ENCODE measurements around the gene PPFIA4.

DNA sequence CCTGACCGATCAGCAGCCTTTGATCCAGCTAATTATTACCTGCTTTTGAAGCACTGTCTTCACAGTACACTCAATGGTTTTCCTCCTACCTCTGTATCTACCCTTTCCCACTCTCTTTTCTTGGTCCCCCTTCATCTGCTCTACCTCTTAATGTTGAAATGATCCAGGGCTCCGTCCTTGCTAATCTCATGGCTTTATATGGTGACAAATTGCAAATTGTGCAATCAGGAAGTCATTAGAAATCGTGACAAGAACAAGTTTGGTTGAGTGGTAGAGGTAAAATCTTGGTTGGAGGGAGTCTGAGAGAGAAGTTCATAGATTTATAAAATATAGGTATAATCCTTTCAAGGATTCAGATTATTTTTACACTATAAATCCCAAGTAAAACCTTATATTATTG is 49.7 kb upstream of the PPFIA4 start:
- TF ChIP-seq, protein P1, sequence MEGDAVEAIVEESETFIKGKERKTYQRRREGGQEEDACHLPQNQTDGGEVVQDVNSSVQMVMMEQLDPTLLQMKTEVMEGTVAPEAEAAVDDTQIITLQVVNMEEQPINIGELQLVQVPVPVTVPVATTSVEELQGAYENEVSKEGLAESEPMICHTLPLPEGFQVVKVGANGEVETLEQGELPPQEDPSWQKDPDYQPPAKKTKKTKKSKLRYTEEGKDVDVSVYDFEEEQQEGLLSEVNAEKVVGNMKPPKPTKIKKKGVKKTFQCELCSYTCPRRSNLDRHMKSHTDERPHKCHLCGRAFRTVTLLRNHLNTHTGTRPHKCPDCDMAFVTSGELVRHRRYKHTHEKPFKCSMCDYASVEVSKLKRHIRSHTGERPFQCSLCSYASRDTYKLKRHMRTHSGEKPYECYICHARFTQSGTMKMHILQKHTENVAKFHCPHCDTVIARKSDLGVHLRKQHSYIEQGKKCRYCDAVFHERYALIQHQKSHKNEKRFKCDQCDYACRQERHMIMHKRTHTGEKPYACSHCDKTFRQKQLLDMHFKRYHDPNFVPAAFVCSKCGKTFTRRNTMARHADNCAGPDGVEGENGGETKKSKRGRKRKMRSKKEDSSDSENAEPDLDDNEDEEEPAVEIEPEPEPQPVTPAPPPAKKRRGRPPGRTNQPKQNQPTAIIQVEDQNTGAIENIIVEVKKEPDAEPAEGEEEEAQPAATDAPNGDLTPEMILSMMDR (optimal IDR thresholded peaks at IDR 0.05 in 1 of 3, IDR thresholded peaks at IDR 0.05 in 1 of 3, conservative IDR thresholded peaks at IDR 0.05 in 1 of 3; ENCODE audit: extremely low read depth in 1 of 3, insufficient read depth in 2 of 3, low read length in 3 of 3), result no peak
- no peak for TF ChIP-seq EZH2 (IDR thresholded peaks at IDR 0.05; ENCODE audit: low read length)
